Smooth muscle cell of bladder (primary cell): Measurements from ENCODE around the gene NOS2. TPM values are rescaled to one million over a fixed set of nuclear protein-coding genes. Genes with fewer than 3 reads are reported as not detected.

Source experiments
- total RNA-seq: library from RNA; depleted of rRNA; stranded (reverse); fragments of >200 nt; gene quantifications from 2 replicates; pipeline ENCODE4 v1.2.3, GENCODE V29; 2014

NOS2 gene
- total RNA-seq = under 0.01 TPM in 1 of 2 replicates, not detected in the other

DNA sequence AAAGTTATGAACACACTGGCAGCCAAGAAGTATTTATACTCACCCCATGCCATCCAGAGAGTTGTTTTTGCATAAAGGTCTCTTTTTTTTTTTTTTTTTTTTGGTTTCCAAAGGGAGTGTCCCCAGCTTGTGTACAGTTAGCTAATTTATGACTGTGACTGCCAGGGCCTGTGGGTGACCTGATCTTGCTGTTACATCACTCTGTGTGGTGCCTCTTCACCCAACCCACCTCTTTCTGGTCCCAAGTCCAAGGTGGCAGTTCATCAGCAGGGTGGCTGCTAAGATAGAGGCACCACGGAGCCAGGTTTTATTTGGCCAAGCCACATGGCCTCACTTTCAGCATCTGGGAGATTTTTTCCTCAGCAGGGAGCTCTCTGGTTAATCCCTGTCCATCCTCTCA is at the start of gene NOS2:
NOS2 (minus strand) TSS at position 8 of the 400 bp plus-strand sequence. CDS start 1,720 bp downstream, outside the sequence.

Other genes with a start within 250 kb of the NOS2 start
- 1.8 and 3.1 TPM in 2 replicates for gene LGALS9, start 169.3 kb downstream of the NOS2 start, total RNA-seq
- gene LYRM9, start 92.8 kb upstream of the NOS2 start, total RNA-seq = 6.2 and 7.4 TPM in 2 replicates
- gene NLK, start 242.1 kb upstream of the NOS2 start, total RNA-seq = 11.5 and 13.1 TPM in 2 replicates